Lung (tissue), 12 donors: ENCODE data around the gene FAM20B. TPM values are rescaled to one million over a fixed set of nuclear protein-coding genes. Genes with fewer than 3 reads are reported as not detected.

Experiments
- ATAC-seq: fragments of 200-7000 bp; cut with Tn5 transposase; one replicate; pipeline ENCODE4 v1.9.1; 2020; ENCODE audit warnings: moderate number of reproducible peaks; ENCODE audit not compliant: insufficient read depth, low FRiP score
- DNase-seq, 3 donors: peaks; one replicate each; pipeline ENCODE4 v3.0.0-alpha.2; 2013 to 2017
- H3K27ac ChIP-seq, 2 donors: one replicate each; pipeline ENCODE4 v1.5.1; 2013; ENCODE audit warnings: mild to moderate bottlenecking in 2 of 2, moderate library complexity in 2 of 2, control low read depth in 1 of 2, inconsistent platforms in 1 of 2, low read depth in 1 of 2, low read length in 1 of 2
- H3K27me3 ChIP-seq, 3 donors: one replicate each; pipeline ENCODE4 v1.5.1; 2013; ENCODE audit warnings: low read length in 2 of 3; ENCODE audit not compliant: control insufficient read depth in 3 of 3, insufficient read depth in 3 of 3
- H3K36me3 ChIP-seq, 4 donors: one replicate each; pipeline ENCODE4 v1.5.1; 2013; ENCODE audit warnings: low read length in 4 of 4, mild to moderate bottlenecking in 1 of 4, moderate library complexity in 1 of 4; ENCODE audit not compliant: control insufficient read depth in 4 of 4, insufficient read depth in 4 of 4
- H3K4me1 ChIP-seq, 5 donors: one replicate each; pipeline ENCODE4 v1.5.1; 2013; ENCODE audit warnings: low read length in 5 of 5, mild to moderate bottlenecking in 2 of 5, moderate library complexity in 1 of 5; ENCODE audit not compliant: control insufficient read depth in 5 of 5, insufficient read depth in 5 of 5
- H3K4me3 ChIP-seq: one replicate; pipeline ENCODE4 v1.5.1; 2013; ENCODE audit warnings: mild to moderate bottlenecking, control low read depth, moderate library complexity
- H3K9ac ChIP-seq, 2 donors: one replicate each; pipeline ENCODE4 v1.5.1; 2013; ENCODE audit warnings: low read length in 2 of 2, control low read depth in 1 of 2; ENCODE audit not compliant: insufficient read depth in 1 of 2
- H3K9me3 ChIP-seq, 4 donors: one replicate each; pipeline ENCODE4 v1.5.1; 2013; ENCODE audit warnings: low read length in 3 of 4, mild to moderate bottlenecking in 1 of 4, moderate library complexity in 1 of 4; ENCODE audit not compliant: control insufficient read depth in 4 of 4, insufficient read depth in 3 of 4
- CTCF ChIP-seq: IDR thresholded peaks from 2 replicates; pipeline ENCODE4 v1.5.1; 2012; ENCODE audit warnings: mild to moderate bottlenecking; ENCODE audit errors: control extremely low read depth, extremely low read depth
- WGBS, 2 donors: extraction: QIAGEN DNeasy Blood & Tissue Kit; methylation state at CpG; one replicate each; pipeline ENCODE4 v1.1.7; 2013; 5-methylcytosine and 5-hydroxymethylcytosine counted together
- polyA plus RNA-seq, 2 donors: library from polyadenylated mRNA; stranded (reverse); fragments of 200-250 nt; gene quantifications; one replicate each; pipeline ENCODE4 v1.2.1, GENCODE V29; 2013
- total RNA-seq, 2 donors: library from RNA; depleted of rRNA in 1 of 2; stranded (reverse); fragments of >200 nt in 1 of 2; gene quantifications; one replicate each; pipeline ENCODE4 v1.2.1, GENCODE V29; 2014 to 2021
- donor health status: control.
- donor health status: control.
- donor health status: Bipolar disorder and iron deficiency.
- donor health status: healthy.
- donor health status: DM: yes; HTN: yes; CAD: no.

The FAM20B gene
- total and polyA plus RNA-seq, 4 donors: 7.9 to 35.8 (median 19.0) TPM

GRCh38 chr1:179052776-179053175, 27.1 kb downstream of the FAM20B start:
- no peaks in the 10 kb centered on the region for H3K27me3 ChIP-seq
- H3K4me3 ChIP-seq: no peak overlapping the region
- no peak overlapping the region for H3K27ac ChIP-seq
- no peak for ATAC-seq
- H3K4me1 ChIP-seq: peaks cover 0 to 2% (median 0%) of the 10 kb centered on the region in 5 donors
- no peak overlapping the region for H3K9ac ChIP-seq
- peaks cover 0 to 1% (median 0%) of the 10 kb centered on the region in 4 donors for H3K9me3 ChIP-seq
- WGBS, 2 donors: 60 to 74% methylated on average over 2 of the region's 2 CpGs
- DNase-seq: no peak
- no peak for TF ChIP-seq CTCF
- H3K36me3 ChIP-seq: peaks cover 3 to 22% (median 12%) of the 10 kb centered on the region in 4 donors

- Histone ChIP-seq H3K36me3 (peaks cover 5 to 22% (median 12%) of the 10 kb centered on the region in 4 donors), H3K9ac (no peak overlapping the region), H3K4me3 (no peak overlapping the region), H3K9me3 (peaks cover 0 to 1% (median 0%) of the 10 kb centered on the region in 4 donors), H3K4me1 (peaks cover 0 to 3% (median 0%) of the 10 kb centered on the region in 5 donors), H3K27me3 (no peaks in the 10 kb centered on the region), H3K27ac (no peak overlapping the region)
- no peak for DNase-seq
- WGBS, 2 donors: 89 to 92% methylated on average over 2 of the region's 2 CpGs
- TF ChIP-seq CTCF: no peak
- no peak for ATAC-seq
Measured at GRCh38 chr1:179053486-179053885, 27.8 kb downstream of the FAM20B start.

- Histone ChIP-seq H3K4me1 (peaks cover 0 to 3% (median 0%) of the 10 kb centered on the region in 5 donors), H3K27ac (no peak overlapping the region), H3K4me3 (no peak overlapping the region), H3K9ac (no peak overlapping the region), H3K36me3 (peaks cover 7 to 26% (median 12%) of the 10 kb centered on the region in 4 donors), H3K9me3 (peaks cover 0 to 1% (median 0%) of the 10 kb centered on the region in 4 donors), H3K27me3 (no peaks in the 10 kb centered on the region)
- DNase-seq: no peak
- no peak for ATAC-seq
- no peak for TF ChIP-seq CTCF
- 100% methylated on average over 2 of the region's 2 CpGs for WGBS, 2 donors
Measured at GRCh38 chr1:179055937-179056336, 30.2 kb downstream of the FAM20B start.
